PFSK-1 (cell line): Measurements from ENCODE around the gene RALGPS1.

Experiments used
- FOXP2 ChIP-seq: optimal IDR thresholded peaks from 2 replicates; pipeline ENCODE3; 2011; ENCODE audit warnings: borderline replicate concordance, control low read depth, inconsistent platforms; ENCODE audit not compliant: insufficient read depth; ENCODE audit errors: extremely low read length, extremely low read depth
- POLR2AphosphoS5 ChIP-seq: IDR thresholded peaks from 2 replicates; pipeline ENCODE4 v1.6.1; 2012; ENCODE audit warnings: low read depth, mild to moderate bottlenecking, control low read depth, low read length, moderate library complexity
- REST ChIP-seq, 2 experiments: IDR thresholded peaks; 2 replicates each; pipeline versions ENCODE4 v1.6.1 to v1.8.0; 2011 to 2012; ENCODE audit warnings: low read depth in 2 of 2, low read length in 2 of 2, control low read depth in 1 of 2, inconsistent platforms in 1 of 2, mild to moderate bottlenecking in 1 of 2, moderate library complexity in 1 of 2; ENCODE audit not compliant: insufficient read depth in 1 of 2
- SIN3A ChIP-seq: IDR thresholded peaks from 2 replicates; pipeline ENCODE4 v1.6.1; 2012; ENCODE audit warnings: mild to moderate bottlenecking, low read length, moderate library complexity, borderline replicate concordance; ENCODE audit not compliant: insufficient read depth
- TAF1 ChIP-seq: IDR thresholded peaks from 2 replicates; pipeline ENCODE4 v1.6.1; 2012; ENCODE audit warnings: low read length, control low read depth, borderline replicate concordance; ENCODE audit not compliant: insufficient read depth

Gene RALGPS1

GRCh38 chr9:126962336-126962735 lies 47.8 kb downstream of the RALGPS1 start:
- no peak for TF ChIP-seq TAF1
- TF ChIP-seq SIN3A, result no peak
- no peak for TF ChIP-seq POLR2AphosphoS5
- no peak for TF ChIP-seq REST (IDR thresholded peaks at IDR 0.05; ENCODE audit: insufficient read depth in 1 of 2, low read depth in 2 of 2, low read length in 2 of 2)

DNA sequence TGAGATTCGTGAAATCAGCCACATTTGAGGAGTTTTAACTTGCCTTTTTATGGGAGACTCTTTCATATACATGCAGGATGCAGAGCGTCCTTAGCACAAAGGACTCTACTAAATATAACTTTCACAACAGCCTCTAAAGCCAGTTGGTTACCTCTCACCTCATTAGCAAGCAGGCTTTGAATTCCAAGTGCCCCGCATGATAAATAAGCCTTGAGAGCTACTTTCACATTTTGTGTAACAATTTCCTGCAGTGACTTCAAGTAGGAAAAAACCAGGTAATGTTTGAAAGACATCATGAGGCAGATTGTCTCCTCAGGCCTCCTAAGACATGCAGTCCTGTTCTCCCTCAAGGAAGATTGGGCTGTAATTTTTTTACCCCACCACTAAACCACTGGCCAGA lies 50.5 kb downstream of the RALGPS1 start:
- TF ChIP-seq SIN3A (no peak), REST (IDR thresholded peaks at IDR 0.05; ENCODE audit: insufficient read depth in 1 of 2, low read depth in 2 of 2, low read length in 2 of 2) (no peak), FOXP2 (no peak), TAF1 (no peak), POLR2AphosphoS5 (no peak)

GRCh38 chr9:126965541-126966428 lies 51.2 kb downstream of the RALGPS1 start:
- TF ChIP-seq TAF1, result no peak
- no peak for TF ChIP-seq POLR2AphosphoS5
- TF ChIP-seq SIN3A, result no peak
- TF ChIP-seq REST (IDR thresholded peaks at IDR 0.05; ENCODE audit: insufficient read depth in 1 of 2, low read depth in 2 of 2, low read length in 2 of 2), result no peak

- TF ChIP-seq REST (IDR thresholded peaks at IDR 0.05; ENCODE audit: insufficient read depth in 1 of 2, low read depth in 2 of 2, low read length in 2 of 2), result no peak
- no peak for TF ChIP-seq FOXP2
- TF ChIP-seq TAF1, result no peak
- TF ChIP-seq SIN3A, result no peak
- TF ChIP-seq POLR2AphosphoS5, result no peak
Measured at GRCh38 chr9:126971261-126971660, 56.7 kb downstream of the RALGPS1 start.
